ENCODE data around the gene MX2. TPM values are rescaled to one million over a fixed set of nuclear protein-coding genes. Genes with fewer than 3 reads are reported as not detected.

The MX2 gene
- total RNA-seq, 4 donors from 2014 or later = 3.2 to 6.1 (median 5.1) TPM

DNA sequence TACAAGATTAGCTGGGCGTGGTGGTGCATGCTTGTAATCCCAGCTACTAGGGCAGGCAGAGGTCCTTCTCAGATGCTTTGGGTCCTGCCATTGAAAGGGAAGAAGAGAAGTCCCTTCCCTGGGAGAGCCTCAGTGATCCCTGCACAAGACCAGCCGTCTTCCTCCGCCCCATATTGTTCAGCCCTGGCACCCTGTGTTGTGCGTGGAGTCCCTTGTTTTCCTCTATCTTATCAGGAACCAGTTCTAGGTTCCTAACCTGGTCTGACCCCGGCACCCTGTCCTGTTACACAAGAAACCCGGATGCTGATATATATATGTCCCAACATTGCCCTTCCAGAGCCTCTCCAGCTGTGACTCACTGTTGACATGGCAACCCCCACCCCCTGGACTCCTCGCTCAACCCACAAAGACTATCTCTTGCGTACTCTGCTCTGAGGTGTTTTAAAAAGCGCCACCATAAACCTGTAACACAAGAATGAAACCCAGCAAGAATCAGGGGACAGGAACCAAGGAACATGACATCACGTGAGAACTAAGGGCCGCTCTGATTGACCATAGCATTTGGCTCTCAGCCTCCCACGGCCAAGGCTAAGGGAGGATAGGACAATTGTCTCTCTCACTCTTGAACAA is 4.8 kb downstream of the MX2 start:
- Histone ChIP-seq H3K9me3 (no peaks in the 10 kb centered on the region), H3K4me1 (peaks cover 60% of the 10 kb centered on the region), H3K4me3 (no peak overlapping the region), H3K36me3 (no peaks in the 10 kb centered on the region), H3K27me3 (no peaks in the 10 kb centered on the region), H3K27ac (no peak overlapping the region)
- no peak for DNase-seq (ENCODE audit: low spot score in 2 of 2)
- WGBS = 88% methylated on average over 12 of the region's 12 CpGs
- TF ChIP-seq EP300 (IDR thresholded peaks at IDR 0.05) (no peak), POLR2AphosphoS5 (IDR thresholded peaks at IDR 0.05) (no peak), POLR2A (IDR thresholded peaks at IDR 0.05) (no peak)
- TF ChIP-seq, protein P1, sequence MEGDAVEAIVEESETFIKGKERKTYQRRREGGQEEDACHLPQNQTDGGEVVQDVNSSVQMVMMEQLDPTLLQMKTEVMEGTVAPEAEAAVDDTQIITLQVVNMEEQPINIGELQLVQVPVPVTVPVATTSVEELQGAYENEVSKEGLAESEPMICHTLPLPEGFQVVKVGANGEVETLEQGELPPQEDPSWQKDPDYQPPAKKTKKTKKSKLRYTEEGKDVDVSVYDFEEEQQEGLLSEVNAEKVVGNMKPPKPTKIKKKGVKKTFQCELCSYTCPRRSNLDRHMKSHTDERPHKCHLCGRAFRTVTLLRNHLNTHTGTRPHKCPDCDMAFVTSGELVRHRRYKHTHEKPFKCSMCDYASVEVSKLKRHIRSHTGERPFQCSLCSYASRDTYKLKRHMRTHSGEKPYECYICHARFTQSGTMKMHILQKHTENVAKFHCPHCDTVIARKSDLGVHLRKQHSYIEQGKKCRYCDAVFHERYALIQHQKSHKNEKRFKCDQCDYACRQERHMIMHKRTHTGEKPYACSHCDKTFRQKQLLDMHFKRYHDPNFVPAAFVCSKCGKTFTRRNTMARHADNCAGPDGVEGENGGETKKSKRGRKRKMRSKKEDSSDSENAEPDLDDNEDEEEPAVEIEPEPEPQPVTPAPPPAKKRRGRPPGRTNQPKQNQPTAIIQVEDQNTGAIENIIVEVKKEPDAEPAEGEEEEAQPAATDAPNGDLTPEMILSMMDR (IDR thresholded peaks at IDR 0.05) = no peak

DNA sequence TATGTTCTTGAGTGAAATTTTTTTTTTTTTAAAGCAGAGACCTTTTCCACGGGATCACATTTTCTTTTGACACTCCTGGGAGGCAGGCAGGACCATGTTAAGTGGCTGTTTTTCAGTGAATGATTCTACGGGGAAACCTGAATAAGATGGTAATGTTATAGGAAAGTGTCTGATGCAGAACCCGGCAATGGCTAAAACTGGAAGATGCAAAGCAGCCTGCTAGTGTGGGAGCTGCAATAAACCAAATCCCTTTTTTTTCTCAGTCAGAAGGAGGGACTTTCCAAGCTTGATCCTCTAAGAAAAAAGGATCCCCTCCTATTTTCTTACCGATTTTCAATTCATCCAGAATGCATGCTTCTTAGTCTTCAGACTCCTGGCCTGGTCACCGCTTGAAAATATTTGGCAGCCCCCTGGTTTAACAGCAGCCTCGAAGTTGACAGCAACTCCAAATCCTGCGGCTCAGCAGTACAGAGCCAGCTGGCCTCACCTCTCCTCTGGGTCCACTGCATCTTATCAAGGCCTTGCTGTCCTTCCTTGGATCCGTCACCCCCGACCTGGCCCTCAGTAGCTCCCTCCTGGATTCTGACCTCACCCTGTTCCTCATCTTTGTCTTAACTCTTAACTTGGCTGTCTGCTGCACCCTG is 5.6 kb downstream of the MX2 start:
- H3K4me3 ChIP-seq = no peak overlapping the region
- no peaks in the 10 kb centered on the region for H3K36me3 ChIP-seq
- DNase-seq (ENCODE audit: low spot score in 2 of 2) = no peak
- WGBS = 78% methylated on average over 9 of the region's 9 CpGs
- no peaks in the 10 kb centered on the region for H3K9me3 ChIP-seq
- H3K27ac ChIP-seq = no peak overlapping the region
- H3K4me1 ChIP-seq = peaks cover 57% of the 10 kb centered on the region
- TF ChIP-seq POLR2A (IDR thresholded peaks at IDR 0.05) = no peak
- TF ChIP-seq, protein P1 (IDR thresholded peaks at IDR 0.05) = no peak
- no peak for TF ChIP-seq EP300 (IDR thresholded peaks at IDR 0.05)
- no peak for TF ChIP-seq POLR2AphosphoS5 (IDR thresholded peaks at IDR 0.05)
- H3K27me3 ChIP-seq = no peaks in the 10 kb centered on the region

DNA sequence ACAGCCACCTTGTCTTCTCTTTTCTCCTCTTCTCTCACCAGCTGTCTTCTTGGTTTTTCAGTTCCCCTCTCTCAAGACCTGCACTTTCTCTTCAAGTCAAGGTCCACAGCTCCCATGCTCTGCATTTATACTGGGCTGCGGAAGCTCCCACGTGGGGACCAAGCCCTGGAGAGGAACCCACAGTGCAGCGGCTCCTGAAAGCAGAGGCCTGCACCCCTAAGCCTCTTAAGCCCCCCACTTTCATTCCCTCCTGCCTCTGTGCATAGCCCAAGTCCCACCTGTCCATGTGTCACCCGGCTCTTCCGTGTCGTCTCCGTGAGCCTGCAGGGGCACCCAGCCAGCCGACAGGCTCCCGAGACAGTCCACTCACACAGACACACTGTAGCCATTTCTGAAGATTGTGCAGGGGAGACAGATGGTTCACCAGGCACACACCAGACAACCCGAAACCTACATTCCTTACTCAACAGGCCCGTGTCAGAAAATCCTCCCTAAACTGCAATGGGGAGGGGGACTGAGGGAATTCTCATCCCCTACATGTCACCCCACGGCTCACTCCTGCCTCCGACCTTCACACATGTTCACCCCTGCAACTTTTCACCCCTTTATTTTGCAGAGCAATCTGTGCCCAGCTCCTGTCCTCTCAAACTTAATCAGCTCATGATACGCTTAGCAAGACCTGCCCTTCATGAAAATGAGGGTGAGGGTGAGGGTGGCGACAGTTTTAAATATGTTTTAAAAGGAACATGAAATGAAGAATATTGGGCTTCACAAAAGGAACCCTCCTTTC is 6.3 kb downstream of the MX2 start:
- no peaks in the 10 kb centered on the region for H3K9me3 ChIP-seq

DNA sequence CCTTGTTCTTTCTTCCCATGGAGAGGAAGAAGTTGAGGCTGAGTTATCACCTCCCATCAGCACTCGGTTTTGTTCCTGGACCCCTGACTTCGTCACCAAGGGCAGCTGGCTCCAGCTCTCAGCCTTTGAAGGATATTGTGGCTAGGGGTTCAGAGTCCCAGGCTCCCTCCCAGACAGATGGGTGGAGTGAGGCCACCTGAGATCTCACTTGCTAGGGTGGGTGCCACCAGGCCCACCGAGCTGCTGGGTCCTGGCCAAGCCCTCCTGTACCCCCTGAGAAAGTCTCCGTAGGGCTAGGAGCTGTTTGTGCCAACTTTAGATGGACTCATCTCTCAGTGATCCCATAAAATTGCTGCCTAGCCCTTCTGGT is 6.9 kb downstream of the MX2 start:
- H3K27ac ChIP-seq = peak overlapping the region; percentile 42
- peak in 1 of 2 donors; percentile 61 for DNase-seq (ENCODE audit: low spot score in 2 of 2)
- 67% methylated on average over 3 of the region's 4 CpGs for WGBS

More for the DNA sequence above, 6.3 kb downstream of the MX2 start:
- no peak overlapping the region for H3K4me3 ChIP-seq
- peak in 1 of 2 donors; percentile 45 for DNase-seq (ENCODE audit: low spot score in 2 of 2)
- 90% methylated on average over 15 of the region's 15 CpGs for WGBS
- H3K27me3 ChIP-seq = no peaks in the 10 kb centered on the region
- H3K4me1 ChIP-seq = peaks cover 52% of the 10 kb centered on the region
- H3K27ac ChIP-seq = peak overlapping the region; percentile 42
- no peaks in the 10 kb centered on the region for H3K36me3 ChIP-seq
- no peak for TF ChIP-seq EP300 (IDR thresholded peaks at IDR 0.05)
- no peak for TF ChIP-seq POLR2A (IDR thresholded peaks at IDR 0.05)
- TF ChIP-seq POLR2AphosphoS5 (IDR thresholded peaks at IDR 0.05) = no peak
- TF ChIP-seq, protein P1 (IDR thresholded peaks at IDR 0.05) = no peak

More for the DNA sequence above, 6.9 kb downstream of the MX2 start:
- Histone ChIP-seq H3K9me3 (no peaks in the 10 kb centered on the region), H3K36me3 (no peaks in the 10 kb centered on the region), H3K4me1 (peaks cover 47% of the 10 kb centered on the region), H3K4me3 (peak overlapping the region; percentile 37), H3K27me3 (no peaks in the 10 kb centered on the region)
- TF ChIP-seq, protein P1 (IDR thresholded peaks at IDR 0.05) = no peak
- TF ChIP-seq POLR2A (IDR thresholded peaks at IDR 0.05) = no peak
- no peak for TF ChIP-seq EP300 (IDR thresholded peaks at IDR 0.05)
- TF ChIP-seq POLR2AphosphoS5 (IDR thresholded peaks at IDR 0.05) = no peak
